Measurements from ENCODE around the gene MOCOS. TPM values are rescaled to one million over a fixed set of nuclear protein-coding genes. Genes with fewer than 3 reads are reported as not detected.

Gene MOCOS
- total and polyA plus RNA-seq, 2 of the 13 experiments (the other 11 are each of a cell fraction or from before 2014, with no cell fraction given), result 7.7 to 15.4 TPM

- TF ChIP-seq, protein P1, sequence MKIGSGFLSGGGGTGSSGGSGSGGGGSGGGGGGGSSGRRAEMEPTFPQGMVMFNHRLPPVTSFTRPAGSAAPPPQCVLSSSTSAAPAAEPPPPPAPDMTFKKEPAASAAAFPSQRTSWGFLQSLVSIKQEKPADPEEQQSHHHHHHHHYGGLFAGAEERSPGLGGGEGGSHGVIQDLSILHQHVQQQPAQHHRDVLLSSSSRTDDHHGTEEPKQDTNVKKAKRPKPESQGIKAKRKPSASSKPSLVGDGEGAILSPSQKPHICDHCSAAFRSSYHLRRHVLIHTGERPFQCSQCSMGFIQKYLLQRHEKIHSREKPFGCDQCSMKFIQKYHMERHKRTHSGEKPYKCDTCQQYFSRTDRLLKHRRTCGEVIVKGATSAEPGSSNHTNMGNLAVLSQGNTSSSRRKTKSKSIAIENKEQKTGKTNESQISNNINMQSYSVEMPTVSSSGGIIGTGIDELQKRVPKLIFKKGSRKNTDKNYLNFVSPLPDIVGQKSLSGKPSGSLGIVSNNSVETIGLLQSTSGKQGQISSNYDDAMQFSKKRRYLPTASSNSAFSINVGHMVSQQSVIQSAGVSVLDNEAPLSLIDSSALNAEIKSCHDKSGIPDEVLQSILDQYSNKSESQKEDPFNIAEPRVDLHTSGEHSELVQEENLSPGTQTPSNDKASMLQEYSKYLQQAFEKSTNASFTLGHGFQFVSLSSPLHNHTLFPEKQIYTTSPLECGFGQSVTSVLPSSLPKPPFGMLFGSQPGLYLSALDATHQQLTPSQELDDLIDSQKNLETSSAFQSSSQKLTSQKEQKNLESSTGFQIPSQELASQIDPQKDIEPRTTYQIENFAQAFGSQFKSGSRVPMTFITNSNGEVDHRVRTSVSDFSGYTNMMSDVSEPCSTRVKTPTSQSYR (CRISPR knock-in tag; IDR thresholded peaks at IDR 0.05; ENCODE audit: borderline replicate concordance), result no peak
- TF ChIP-seq TRIM24 (CRISPR knock-in tag; IDR thresholded peaks at IDR 0.05) (no peak), ZNF558 (CRISPR knock-in tag; IDR thresholded peaks at IDR 0.05; ENCODE audit: borderline replicate concordance) (no peak), BCLAF1 (IDR thresholded peaks at IDR 0.05) (no peak), ZNF652 (CRISPR knock-in tag; IDR thresholded peaks at IDR 0.05; ENCODE audit: borderline replicate concordance, low read depth) (no peak), RXRA (CRISPR knock-in tag; IDR thresholded peaks at IDR 0.05) (no peak), MAFK (conservative IDR thresholded peaks at IDR 0.05 in 1 of 2, IDR thresholded peaks at IDR 0.05 in 1 of 2; ENCODE audit: low read length in 2 of 2) (no peak), IRF9 (CRISPR knock-in tag; IDR thresholded peaks at IDR 0.05; ENCODE audit: borderline replicate concordance) (no peak)
Measured at GRCh38 chr18:36160959-36161371, 26.3 kb upstream of the MOCOS start (continued).
